ENCODE results near the gene EVL.

EVL gene

DNA sequence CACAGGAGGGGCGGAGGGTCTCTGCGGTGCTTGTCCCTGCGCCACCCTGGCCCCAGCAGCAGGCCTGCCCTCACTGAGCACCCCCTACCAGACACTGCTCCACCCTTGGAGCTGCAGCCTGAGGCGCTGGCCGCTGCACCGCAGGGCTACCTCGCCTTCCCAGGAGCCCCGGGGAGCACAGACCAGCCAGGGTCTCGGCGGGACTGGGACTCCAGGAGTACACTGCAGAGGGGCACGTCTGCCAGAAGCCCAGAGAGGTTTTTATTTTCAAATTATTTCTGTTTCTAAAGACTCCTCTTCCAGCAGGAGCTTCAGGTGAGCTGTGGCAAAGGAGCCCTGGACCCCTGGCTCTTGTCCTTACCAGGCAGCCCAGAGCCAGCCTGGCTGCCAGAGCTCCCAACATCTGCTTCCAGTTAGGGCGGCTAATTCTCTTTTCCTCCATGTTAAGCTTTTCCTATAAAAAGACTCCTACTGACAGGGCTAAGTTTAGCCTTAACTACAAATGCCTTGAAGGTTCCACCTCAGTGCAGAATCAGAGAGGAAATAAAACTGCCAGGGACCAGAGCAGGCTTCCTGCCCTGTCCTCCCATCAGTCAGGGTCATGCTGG, 67.8 kb downstream of the EVL start:
- DNase-seq: no peak

GRCh38 chr14:100134586-100134985, 69.4 kb downstream of the EVL start:
- DNase-seq: no peak

- no peak for DNase-seq
Measured at GRCh38 chr14:100135073-100135472, 69.9 kb downstream of the EVL start.

- DNase-seq: no peak
Measured at GRCh38 chr14:100135784-100136183, 70.6 kb downstream of the EVL start.

DNA sequence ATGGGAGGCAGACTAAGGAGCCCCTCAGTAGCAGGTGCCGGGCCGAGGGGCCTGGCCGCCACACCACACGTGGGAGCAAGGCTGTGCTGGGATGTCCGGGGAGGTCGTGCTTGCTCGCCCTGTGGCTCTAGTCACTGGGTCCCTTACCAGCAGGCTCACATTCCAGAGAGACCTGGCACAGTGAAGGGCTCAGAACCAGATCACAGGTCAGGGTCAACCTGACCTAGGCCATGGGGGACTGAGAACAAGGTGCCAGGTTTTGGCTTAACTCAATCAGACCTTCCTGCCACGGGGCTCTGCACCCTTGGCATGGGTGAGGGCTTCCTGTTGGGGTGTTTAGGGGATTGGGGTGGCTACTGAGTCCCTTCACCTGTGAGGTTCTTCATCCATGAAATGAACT, 72.0 kb downstream of the EVL start:
- no peak for DNase-seq

DNA sequence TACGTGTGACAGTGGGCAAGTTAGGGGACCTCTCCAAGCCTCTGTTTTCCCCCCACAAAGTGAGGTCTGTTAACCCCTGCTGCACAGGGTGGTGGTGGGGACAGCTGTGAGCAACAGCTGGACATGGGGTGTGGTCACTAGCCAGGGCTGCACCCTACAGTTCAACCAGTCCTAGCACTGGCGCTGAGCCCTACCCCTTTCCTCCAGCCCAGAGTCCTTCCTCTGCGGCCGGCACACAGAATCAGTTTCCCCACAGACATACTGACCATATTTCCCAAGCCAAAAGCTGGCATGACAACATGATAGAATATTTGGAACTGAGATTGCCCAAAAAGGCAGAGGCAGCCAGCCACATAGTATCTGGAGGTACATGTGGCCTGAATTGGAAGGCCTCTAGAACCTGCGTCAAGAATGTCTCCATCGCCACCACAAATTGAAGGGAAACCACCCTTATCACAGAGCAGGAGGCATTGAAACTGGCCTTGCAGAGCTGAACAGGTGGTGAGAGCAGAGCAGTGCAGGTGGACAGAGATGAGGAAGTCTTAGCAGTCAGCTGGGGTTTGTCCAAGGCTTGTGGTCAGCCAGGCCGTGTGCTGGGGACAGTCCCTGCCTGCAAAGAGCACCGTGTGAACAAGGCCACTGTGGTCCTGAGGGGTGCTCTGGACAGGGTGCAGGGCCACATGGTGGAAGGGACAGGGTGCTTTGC, 73.0 kb downstream of the EVL start:
- DNase-seq: no peak

GRCh38 chr14:100138955-100139354, 73.7 kb downstream of the EVL start:
- DNase-seq: no peak

GRCh38 chr14:100140452-100141078, 75.3 kb downstream of the EVL start:
- no peak for DNase-seq

DNA sequence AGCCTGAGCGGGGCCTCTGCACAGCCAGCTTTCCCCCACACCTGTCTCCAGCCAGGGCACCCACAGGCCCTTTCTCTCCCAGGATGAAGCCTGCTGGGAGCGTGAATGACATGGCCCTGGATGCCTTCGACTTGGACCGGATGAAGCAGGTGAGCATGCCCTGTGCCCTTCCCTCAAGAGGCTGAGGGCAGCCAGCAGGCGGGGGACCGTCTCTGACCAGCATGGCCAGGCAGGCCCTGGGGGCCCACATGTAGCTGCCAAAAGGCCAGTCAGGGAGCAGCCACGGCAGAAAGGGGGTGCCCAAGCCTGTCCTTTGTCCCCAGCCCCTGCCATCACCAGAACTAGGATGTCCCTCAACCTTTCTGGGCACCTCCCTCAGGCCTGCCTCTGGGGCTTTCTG, 75.9 kb downstream of the EVL start:
- DNase-seq: no peak

DNA sequence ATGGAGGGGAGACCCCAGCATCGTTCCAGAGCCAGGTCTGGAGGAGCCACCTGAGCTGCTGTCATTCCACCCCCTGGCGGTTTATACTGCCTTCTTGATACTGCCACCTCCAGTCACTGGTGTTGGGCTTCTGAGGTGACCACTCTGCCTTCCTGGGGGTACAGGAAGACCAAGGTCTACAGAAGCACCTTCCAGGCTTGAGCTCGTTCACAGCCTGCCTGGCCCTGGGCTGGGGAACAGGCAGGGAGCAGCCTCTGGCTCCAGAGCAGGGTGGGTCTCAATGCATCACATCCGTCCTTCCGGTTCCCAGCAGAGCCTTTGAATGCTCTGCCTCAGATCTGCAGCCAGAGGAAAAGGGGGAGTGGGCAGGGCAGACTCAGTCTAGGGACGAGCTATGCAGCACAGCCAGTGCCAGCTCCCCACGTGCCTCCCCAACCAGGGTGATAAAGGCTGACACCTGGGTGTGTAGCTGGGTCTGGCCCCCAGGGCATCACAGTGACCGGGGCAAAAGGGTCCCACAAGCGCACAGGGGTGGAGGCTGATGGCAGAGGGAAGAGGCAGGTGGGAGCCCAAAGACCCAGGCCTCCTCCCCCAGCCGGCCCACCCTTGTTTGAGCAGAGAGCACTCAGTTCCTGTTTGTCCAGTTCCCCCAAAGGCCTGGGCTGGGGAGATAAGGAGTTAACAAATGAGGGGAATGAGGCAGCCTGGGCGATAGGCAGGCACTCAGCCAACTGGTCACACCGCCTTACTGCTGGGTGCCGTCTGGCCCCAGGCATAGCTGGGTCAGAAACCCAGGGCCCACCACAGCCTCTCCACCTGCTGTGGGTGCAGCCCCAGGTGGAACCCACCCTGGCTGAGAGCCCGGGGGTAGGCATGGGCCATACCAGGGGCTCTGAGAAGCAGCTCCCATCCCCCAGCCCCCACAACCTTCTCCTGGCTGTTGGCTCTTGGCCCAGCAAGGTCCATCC, 77.1 kb downstream of the EVL start:
- DNase-seq: no peak

GRCh38 chr14:100143523-100143922, 78.3 kb downstream of the EVL start:
- DNase-seq: no peak

DNA sequence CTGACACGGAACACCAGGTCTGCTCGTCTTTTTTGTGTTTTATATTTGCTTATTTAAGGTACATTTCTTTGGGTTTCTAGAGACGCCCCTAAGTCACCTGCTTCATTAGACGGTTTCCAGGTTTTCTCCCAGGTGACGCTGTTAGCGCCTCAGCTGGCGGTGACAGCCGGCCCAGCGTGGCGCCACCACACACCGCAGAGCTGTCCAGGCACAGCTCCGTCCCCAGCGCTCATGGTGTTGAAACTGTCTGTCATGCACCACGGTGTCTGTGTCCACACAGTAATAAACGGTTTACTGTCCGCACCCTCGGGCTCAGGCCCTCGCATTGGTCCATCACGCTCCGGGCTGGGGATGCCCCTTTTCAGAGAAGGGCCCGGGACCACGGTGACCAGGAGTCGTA, 78.7 kb downstream of the EVL start:
- no peak for DNase-seq

- DNase-seq: no peak
Measured at GRCh38 chr14:100144645-100144995, 79.4 kb downstream of the EVL start.

DNA sequence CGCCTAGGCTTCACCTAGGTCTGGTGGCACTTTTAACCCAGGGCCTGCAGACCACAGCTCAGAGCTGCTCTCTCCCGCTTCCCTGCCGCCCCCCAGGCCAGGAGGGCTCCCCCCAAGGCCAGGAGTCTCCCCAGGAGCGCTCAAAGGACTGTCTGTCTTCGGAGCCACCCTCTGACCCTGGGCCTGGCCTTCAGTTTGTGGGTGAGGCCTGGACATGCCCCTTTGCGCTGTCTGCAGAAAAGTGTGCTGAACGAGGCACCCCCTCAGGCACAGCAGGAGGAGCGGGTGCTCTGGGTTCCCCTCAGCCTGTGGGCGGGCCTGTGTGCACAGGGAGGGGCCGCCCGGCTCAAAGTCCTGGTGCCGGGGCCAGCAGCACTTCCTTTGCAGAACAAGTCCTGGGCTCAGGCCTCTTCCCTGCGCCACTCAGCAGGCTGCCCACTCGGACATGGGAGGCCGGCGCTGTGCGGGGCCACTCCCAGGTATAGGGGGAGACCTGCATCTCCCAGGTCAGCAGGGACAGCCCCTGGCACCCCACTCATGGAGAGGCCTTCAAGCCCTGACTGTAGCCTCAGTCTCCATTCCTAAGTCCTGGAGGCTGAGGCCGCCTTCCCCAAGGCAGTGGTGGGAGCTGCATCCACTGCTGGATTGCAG, 79.9 kb downstream of the EVL start:
- DNase-seq: no peak

DNA sequence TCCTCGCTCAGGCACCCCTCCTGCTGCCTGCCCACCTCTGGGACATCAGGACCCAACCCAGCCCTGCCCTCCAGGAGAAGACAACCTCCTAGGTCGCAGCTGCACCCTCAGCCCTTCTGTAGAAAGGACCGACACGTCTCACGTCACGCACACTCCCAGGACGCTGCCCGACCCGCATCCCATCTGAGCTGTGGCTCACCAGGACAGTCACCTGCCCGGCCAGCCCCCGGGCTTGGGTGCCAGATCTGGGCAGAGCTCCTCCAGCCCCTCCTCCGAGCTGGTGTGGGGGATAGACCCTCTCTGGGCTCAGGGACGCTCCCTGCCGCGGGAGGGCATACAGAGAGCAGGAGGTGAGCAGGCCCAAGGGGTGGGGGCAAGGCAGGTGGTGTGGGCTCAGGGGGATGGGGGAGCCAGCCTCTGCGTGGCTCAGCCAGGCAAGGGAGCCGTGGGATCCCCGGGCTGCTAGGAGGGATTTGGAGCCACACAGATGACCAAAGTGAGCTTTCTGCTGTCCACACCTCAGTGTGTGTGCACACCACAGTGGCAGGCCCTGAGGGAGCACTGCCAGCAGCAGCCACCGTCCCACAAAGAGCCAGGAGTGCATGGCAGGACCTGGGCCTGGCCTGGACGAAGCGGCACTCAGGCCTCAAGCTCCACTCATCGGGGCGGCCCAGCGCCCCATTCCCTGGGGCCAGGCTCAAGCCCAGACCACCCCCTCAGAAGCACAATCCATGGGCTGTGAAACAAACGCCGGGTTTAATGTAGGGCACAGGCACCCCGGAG, 80.7 kb downstream of the EVL start:
- DNase-seq: no peak

- no peak for DNase-seq
Measured at GRCh38 chr14:100146531-100147091, 81.4 kb downstream of the EVL start.

GRCh38 chr14:100147181-100147631, 82.0 kb downstream of the EVL start:
- DNase-seq: peak; percentile 61

DNA sequence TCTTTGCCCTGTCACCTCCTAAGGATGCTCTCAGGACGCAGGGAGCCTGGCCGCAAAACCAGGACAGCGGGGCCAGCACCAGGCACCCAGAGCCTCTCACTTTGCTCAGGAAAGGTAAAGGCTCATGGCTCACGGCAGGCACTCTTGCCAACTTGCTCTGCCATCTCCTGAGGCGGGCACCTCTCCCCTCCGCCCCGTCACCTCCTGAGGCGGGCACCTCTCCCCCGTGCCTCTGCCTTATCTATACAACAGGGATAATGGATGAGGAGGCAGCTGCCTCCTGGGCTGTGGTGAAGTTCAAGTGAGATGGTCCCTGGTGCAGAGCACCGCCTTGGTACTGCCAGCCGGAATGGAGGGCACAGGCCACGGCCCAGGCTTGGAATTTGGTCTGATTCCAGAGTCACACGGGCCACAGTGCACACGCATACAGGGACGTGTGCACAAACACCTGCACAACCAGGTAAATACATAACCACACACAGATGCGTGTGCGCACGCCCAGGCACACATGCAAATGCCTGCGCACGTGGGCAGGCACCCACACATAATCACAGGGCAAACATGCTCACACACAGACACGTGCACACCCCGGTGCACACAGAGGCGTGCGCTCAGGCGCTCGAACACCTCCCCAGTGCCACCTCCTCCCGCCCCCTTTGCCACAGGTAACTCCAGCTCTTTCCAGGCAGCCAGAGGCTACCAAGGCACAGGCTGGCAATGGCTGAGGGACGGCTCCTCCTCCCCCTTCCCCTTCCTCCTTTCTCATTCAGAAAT, 82.7 kb downstream of the EVL start:
- DNase-seq: no peak

DNA sequence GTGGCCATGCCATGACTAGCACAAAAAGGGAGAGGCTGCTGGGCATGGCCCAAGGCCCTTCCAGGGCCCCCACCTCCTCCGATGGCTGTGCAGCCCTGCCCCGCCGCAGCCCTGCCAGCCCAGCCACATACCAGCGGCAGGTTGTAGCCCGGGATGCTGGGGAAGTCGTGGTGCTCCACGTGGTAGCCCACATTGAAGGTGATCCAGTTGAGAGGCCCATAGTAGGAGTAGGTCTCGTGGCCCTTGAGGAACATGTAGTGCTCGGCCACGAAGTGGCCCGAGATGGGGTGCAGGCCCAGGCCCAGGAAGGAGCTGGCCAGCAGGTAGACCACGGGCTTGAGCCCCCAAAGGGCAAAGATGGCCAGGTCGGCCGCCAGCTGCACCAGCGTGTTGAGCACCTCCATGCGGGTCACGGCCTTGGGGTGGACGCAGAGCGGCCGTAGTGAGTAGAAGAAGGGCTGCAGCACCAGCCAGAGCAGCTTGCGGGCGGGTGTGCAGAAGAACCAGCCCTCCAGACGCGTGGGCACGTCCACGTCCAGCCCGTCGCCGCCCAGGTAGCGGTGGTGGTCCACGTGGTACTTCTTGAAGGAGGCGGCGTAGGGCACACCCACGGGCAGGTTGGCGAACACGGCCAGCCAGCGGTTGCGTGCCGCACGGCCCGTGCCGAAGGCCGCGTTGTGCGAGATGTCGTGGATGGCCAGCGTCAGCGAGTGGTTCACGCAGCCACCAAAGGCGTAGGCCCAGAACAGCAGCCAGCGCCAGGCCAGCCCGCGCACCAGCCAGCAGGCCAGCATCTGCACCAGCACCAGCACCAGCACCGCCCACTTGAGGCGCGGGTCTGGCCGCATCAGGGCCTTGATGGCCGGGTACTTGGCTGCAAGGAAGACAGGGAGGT, 83.9 kb downstream of the EVL start:
- DNase-seq: no peak
